Suprapubic skin (tissue), 4 donors: ENCODE measurements around the gene ATP2A1.

Source experiments
- POLR2A ChIP-seq, 2 donors: fragments of 450-650 bp; IDR thresholded peaks; one replicate each; pipeline ENCODE4 v1.6.1; 2017; ENCODE audit warnings: antibody characterized with exemption in 2 of 2, mild to moderate bottlenecking in 2 of 2, moderate library complexity in 2 of 2
- POLR2AphosphoS5 ChIP-seq, 3 donors: sonication (generic); formaldehyde crosslinking; IDR thresholded peaks; one replicate each; pipeline ENCODE4 v1.6.1; 2017; ENCODE audit warnings: antibody characterized with exemption in 3 of 3
- TF ChIP-seq, protein P1 (sequence below), 2 donors: fragments of 200-600 bp in 1 of 2; fragments of 450-650 bp in 1 of 2; sonication (generic) in 1 of 2; IDR thresholded peaks; one replicate each; pipeline ENCODE4 v1.5.1; 2016 to 2019; ENCODE audit warnings: antibody characterized with exemption in 2 of 2, mild to moderate bottlenecking in 1 of 2, moderate library complexity in 1 of 2

DNA sequence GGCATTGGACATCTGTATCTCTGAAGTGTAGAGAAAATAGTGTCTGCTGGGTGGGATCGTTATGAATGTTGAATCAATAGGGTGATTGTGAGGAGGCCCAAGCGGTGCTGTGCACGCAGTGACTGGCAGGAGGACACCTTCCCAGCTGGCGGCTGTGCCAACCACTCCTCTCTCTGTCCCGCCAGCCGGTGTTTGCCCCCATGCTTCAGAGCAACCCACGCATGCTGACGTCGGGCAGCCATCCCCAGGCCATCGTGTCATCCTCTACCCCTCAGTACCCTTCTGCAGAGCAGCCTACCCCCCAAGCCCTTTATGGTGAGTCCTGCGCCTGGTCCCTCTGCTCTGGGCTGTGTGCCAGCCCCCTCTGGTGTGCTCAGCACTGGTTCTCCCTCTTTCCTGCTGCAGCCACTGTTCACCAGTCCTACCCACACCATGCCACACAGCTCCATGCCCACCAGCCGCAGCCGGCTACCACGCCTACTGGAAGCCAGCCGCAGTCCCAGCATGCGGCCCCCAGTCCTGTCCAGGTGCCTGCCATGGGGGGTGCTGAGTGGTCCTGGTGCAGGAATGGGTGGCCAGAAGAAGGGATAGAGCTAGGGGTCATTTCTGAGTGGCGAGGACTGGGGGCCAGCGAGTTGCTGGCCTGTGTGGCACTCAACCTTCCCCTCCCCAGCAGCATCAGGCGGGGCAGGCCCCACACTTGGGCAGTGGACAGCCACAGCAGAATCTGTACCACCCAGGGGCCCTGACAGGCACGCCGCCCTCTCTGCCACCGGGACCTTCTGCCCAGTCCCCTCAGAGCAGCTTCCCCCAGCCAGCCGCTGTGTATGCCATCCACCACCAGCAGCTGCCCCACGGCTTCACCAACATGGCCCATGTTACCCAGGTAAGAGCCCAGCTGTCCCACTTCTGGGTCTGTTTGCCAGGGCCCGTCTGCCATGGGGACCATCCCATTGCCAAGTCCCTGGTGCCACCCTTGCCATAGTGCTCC, 43.1 kb upstream of the ATP2A1 start:
- TF ChIP-seq, protein P1, sequence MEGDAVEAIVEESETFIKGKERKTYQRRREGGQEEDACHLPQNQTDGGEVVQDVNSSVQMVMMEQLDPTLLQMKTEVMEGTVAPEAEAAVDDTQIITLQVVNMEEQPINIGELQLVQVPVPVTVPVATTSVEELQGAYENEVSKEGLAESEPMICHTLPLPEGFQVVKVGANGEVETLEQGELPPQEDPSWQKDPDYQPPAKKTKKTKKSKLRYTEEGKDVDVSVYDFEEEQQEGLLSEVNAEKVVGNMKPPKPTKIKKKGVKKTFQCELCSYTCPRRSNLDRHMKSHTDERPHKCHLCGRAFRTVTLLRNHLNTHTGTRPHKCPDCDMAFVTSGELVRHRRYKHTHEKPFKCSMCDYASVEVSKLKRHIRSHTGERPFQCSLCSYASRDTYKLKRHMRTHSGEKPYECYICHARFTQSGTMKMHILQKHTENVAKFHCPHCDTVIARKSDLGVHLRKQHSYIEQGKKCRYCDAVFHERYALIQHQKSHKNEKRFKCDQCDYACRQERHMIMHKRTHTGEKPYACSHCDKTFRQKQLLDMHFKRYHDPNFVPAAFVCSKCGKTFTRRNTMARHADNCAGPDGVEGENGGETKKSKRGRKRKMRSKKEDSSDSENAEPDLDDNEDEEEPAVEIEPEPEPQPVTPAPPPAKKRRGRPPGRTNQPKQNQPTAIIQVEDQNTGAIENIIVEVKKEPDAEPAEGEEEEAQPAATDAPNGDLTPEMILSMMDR (IDR thresholded peaks at IDR 0.05): no peak
- no peak for TF ChIP-seq POLR2AphosphoS5 (IDR thresholded peaks at IDR 0.05)
- TF ChIP-seq POLR2A (IDR thresholded peaks at IDR 0.05): no peak
